Sigmoid colon (tissue), 7 donors: ENCODE measurements around the gene ANXA2R. TPM values are rescaled to one million over a fixed set of nuclear protein-coding genes. Genes with fewer than 3 reads are reported as not detected.
"Not testable (repeated sequence)": the region's sequence is repeated elsewhere in the genome, so short reads cannot be mapped to it uniquely, and the experiment has no call there.

Experiments
- DNase-seq: peaks from one replicate; pipeline ENCODE4 v3.0.0-alpha.2; 2019
- H3K27ac ChIP-seq, 4 donors: fragments of 200-600 bp; sonication (generic); one replicate each; pipeline ENCODE4 v1.5.1; 2016 to 2019; ENCODE audit warnings: mild to moderate bottlenecking in 1 of 4
- H3K27me3 ChIP-seq, 3 donors: fragments of 200-600 bp; sonication (generic); one replicate each; pipeline ENCODE4 v1.5.1; 2019; ENCODE audit warnings: mild to moderate bottlenecking in 1 of 3
- H3K36me3 ChIP-seq, 4 donors: fragments of 200-600 bp; sonication (generic); one replicate each; pipeline ENCODE4 v1.5.1; 2016 to 2019
- H3K4me1 ChIP-seq, 4 donors: fragments of 200-600 bp; sonication (generic); one replicate each; pipeline ENCODE4 v1.5.1; 2017 to 2019
- H3K4me3 ChIP-seq, 4 donors: fragments of 200-600 bp; sonication (generic); one replicate each; pipeline ENCODE4 v1.5.1; 2017 to 2019; ENCODE audit warnings: mild to moderate bottlenecking in 2 of 4, moderate library complexity in 1 of 4
- H3K9me3 ChIP-seq, 4 donors: fragments of 200-600 bp in 3 of 4; sonication (generic) in 3 of 4; one replicate each; pipeline versions ENCODE4 v1.5.1 to v1.6.1; 2013 to 2019
- EP300 ChIP-seq, 4 donors: sonication (generic); formaldehyde crosslinking; IDR thresholded peaks; one replicate each; pipeline ENCODE4 v1.6.1; 2017; ENCODE audit warnings: antibody characterized with exemption in 4 of 4
- POLR2A ChIP-seq, 2 donors: fragments of 450-650 bp; IDR thresholded peaks; one replicate each; pipeline ENCODE4 v1.6.1; 2016; ENCODE audit warnings: antibody characterized with exemption in 2 of 2, mild to moderate bottlenecking in 2 of 2, moderate library complexity in 2 of 2
- POLR2AphosphoS5 ChIP-seq, 4 donors: sonication (generic); formaldehyde crosslinking; IDR thresholded peaks; one replicate each; pipeline ENCODE4 v1.6.1; 2017; ENCODE audit warnings: antibody characterized with exemption in 4 of 4
- WGBS, 2 donors: extraction: QIAGEN DNeasy Blood & Tissue Kit; methylation state at CpG; one replicate each; pipeline ENCODE4 v1.1.7; 2013; 5-methylcytosine and 5-hydroxymethylcytosine counted together
- intact Hi-C: fragments of 100-400 bp; cut with DNase I; formaldehyde crosslinking; loops from one replicate; pipeline ENCODE4 v1.15.1; 2023
- polyA plus RNA-seq, 3 donors: library from polyadenylated mRNA; stranded (reverse); fragments of 200-250 nt; gene quantifications; one replicate each; pipeline ENCODE4 v1.2.3, GENCODE V29; 2013
- total RNA-seq, 4 donors: library from RNA; depleted of rRNA; stranded (reverse); fragments of >200 nt; gene quantifications; one replicate each; pipeline ENCODE4 v1.1.0, GENCODE V29; 2016
- TF ChIP-seq, protein P1 (sequence below), 4 experiments: fragments of 450-650 bp in 3 of 4; fragments of 200-600 bp in 1 of 4; IDR thresholded peaks; one replicate each; pipeline ENCODE4 v1.5.1; 2016 to 2019; ENCODE audit warnings: antibody characterized with exemption in 4 of 4, mild to moderate bottlenecking in 3 of 4, moderate library complexity in 2 of 4
- donor health status: healthy with polysubstance abuse.
- donor health status: Bipolar disorder and iron deficiency.
- donor health status: healthy.

Gene ANXA2R
- total and polyA plus RNA-seq, 7 donors, result 0.69 to 12.4 (median 3.2) TPM

DNA sequence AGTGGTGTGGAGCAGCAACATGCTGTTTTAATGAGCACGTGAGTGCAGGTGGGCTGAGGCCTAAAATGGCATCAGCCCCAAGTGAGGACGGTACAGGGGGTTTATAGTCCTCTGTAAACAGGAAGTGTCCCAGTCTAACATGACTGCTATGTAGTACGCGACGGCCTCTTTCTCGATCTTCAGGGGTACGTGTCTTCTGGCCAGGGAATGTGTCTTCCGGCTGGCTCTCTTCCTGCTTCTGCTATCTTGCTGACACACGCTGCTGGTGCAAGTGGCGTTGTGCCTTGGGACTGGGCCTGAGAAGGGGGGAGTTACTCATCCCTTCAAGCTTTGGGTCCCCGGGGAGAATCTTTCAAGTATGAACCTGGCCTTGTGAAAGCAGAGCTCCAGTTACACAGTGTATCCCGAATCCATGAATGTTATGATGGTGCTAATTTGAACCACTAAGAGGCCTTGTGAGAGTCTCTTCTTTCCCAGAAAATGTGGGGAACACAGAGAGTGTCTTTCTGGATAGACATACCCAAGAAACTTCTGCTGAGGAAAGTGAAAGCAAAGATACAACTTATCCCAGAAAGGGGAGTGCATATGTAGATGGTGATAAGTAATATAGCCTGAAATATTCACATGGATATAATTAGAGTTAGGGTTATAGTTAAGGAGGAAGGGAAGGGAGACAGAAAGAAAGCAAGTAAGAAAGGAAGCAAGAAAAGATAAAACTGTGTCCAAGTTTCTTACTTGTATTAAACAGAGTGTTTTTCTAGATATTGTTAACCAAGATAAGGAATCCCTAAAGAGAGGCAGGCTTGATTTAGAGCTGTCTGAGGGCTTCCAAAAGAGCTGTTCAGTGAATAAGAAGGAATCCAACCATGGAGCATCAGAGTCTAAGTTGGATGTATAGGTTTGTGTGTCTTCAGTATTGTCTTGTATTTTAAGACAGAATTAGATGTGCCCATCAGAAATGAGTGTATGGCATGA lies 35.5 kb upstream of the ANXA2R start:
- intact Hi-C loops, result no loop called here
- H3K27ac ChIP-seq, result no peak overlapping the region
- H3K9me3 ChIP-seq, result no peaks in the 10 kb centered on the region
- no peak for DNase-seq
- H3K36me3 ChIP-seq, result peaks cover 4 to 43% (median 9%) of the 10 kb centered on the region in 4 donors
- 88 to 93% methylated on average over 12 of the region's 12 CpGs for WGBS, 2 donors
- TF ChIP-seq POLR2AphosphoS5 (IDR thresholded peaks at IDR 0.05), result no peak
- TF ChIP-seq, protein P1, sequence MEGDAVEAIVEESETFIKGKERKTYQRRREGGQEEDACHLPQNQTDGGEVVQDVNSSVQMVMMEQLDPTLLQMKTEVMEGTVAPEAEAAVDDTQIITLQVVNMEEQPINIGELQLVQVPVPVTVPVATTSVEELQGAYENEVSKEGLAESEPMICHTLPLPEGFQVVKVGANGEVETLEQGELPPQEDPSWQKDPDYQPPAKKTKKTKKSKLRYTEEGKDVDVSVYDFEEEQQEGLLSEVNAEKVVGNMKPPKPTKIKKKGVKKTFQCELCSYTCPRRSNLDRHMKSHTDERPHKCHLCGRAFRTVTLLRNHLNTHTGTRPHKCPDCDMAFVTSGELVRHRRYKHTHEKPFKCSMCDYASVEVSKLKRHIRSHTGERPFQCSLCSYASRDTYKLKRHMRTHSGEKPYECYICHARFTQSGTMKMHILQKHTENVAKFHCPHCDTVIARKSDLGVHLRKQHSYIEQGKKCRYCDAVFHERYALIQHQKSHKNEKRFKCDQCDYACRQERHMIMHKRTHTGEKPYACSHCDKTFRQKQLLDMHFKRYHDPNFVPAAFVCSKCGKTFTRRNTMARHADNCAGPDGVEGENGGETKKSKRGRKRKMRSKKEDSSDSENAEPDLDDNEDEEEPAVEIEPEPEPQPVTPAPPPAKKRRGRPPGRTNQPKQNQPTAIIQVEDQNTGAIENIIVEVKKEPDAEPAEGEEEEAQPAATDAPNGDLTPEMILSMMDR (IDR thresholded peaks at IDR 0.05), result no peak
- H3K4me1 ChIP-seq, result peaks cover 0 to 3% (median 0%) of the 10 kb centered on the region in 4 donors
- no peak overlapping the region for H3K4me3 ChIP-seq
- no peaks in the 10 kb centered on the region for H3K27me3 ChIP-seq

DNA sequence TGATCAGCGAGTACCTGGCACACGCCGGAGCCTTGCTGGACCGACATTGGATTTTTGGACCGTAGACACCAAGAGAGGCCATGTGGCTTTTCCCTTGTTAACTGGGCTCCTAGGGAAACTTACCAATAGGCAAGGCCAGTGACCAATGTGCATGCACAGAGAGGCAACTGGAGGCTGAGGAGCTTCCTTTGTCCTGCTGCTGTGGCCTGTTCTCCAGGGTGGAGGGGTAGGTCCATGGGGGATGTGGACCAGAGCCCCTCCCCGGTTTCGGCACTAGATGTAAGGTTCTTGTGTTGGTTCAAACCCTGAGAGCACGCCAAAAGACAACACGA lies 34.8 kb upstream of the ANXA2R start:
- 96 to 97% methylated on average over 9 of the region's 9 CpGs for WGBS, 2 donors
- Histone ChIP-seq H3K4me1 (peaks cover 0 to 10% (median 0%) of the 10 kb centered on the region in 4 donors), H3K4me3 (no peak overlapping the region), H3K27ac (no peak overlapping the region), H3K27me3 (no peaks in the 10 kb centered on the region), H3K9me3 (no peaks in the 10 kb centered on the region), H3K36me3 (peaks cover under 1 to 40% (median 10%) of the 10 kb centered on the region in 4 donors)
- no peak for DNase-seq
- TF ChIP-seq POLR2AphosphoS5 (IDR thresholded peaks at IDR 0.05), result no peak
- TF ChIP-seq, protein P1 (IDR thresholded peaks at IDR 0.05), result no peak
- TF ChIP-seq POLR2A (IDR thresholded peaks at IDR 0.05), result no peak
- TF ChIP-seq EP300 (IDR thresholded peaks at IDR 0.05), result no peak
- intact Hi-C loops, result no loop called here

DNA sequence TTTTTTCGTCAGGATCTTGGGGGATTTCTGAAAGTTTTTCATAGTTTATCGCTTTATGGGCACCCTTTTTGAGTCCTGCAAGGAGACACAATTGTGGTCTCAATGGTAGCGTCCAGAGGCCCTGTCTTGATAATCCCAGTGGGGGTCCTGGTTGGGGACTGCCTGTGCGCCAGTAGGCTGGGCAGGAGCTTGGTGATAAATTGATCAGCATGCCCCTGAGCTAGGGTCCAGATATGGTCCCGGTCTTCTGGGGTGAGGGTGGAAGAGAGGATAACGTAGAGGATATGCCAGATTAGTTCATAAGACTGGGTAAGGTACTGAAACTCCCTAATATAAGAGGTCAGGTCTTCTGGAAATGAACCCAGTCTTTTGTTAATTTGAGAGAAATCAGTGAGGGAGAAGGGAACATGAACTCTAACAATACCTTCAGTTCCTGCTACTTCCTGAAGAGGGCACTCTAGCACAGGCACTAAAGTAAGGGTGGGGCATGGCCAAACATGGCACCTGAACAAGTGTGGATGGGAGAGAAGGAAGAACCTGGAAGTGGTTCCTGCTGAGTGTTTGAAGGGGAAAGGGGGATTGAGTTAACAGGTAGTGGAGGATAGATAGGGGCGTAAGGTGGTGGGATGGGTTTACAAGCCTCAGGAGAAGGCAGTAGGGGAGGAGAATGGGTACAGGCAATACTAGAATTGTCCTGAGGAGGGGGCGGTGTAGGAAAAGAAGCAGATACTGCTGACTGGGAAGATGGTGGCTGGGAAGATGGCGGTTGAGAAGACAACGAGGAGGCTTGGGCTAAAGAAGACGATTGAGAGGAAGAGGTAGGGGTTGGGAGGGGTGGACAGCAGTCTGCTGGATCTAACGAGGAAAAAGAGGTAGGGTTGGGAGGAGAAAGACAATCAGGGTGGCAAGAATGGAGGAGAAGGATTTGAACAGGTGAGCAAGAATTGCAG lies 33.8 kb upstream of the ANXA2R start:
- no peak for TF ChIP-seq POLR2A (IDR thresholded peaks at IDR 0.05)
- TF ChIP-seq, protein P1 (IDR thresholded peaks at IDR 0.05), result peak in 2 of 4 experiments; percentile 37
- Histone ChIP-seq H3K27me3 (no peaks in the 10 kb centered on the region), H3K36me3 (peaks cover 0 to 41% (median 10%) of the 10 kb centered on the region in 4 donors), H3K4me3 (no peak overlapping the region), H3K9me3 (no peaks in the 10 kb centered on the region), H3K27ac (no peak overlapping the region), H3K4me1 (peaks cover 0 to 20% (median 7%) of the 10 kb centered on the region in 4 donors)
- WGBS, 2 donors, result 91 to 96% methylated on average over 12 of the region's 12 CpGs
- intact Hi-C loops, result no loop called here
- DNase-seq, result no peak

DNA sequence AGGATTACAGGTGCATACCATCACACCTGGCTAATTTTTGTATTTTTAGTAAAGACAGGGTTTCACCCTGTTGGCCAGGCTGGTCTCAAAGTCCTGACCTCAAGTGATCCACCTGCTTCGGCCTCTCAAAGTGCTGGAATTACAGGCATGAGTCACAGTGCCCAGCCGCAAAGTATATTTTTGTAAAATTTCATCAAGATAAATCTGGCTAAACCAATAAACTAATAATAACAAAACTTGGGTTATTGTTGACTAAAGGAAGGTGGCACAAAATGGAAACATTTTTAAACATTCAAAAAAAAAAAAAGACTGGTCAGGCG lies 29.2 kb upstream of the ANXA2R start:
- Histone ChIP-seq H3K4me1 (peaks cover 0 to 35% (median 23%) of the 10 kb centered on the region in 4 donors), H3K36me3 (peaks cover 0 to 21% (median 10%) of the 10 kb centered on the region in 4 donors), H3K4me3 (peak overlapping the region in 1 of 4 donors; percentile 74)
- 93% methylated on average over 3 of the region's 3 CpGs for WGBS, 2 donors
- H3K9me3 ChIP-seq, H3K27ac ChIP-seq, DNase-seq, H3K27me3 ChIP-seq: not testable (repeated sequence)
- intact Hi-C loops, result loop anchor here (5.0 kb wide), 4 partner anchors 38 to 413 kb away; partner anchors contain the start of genes HMGCS1, NIM1K and TMEM267

DNA sequence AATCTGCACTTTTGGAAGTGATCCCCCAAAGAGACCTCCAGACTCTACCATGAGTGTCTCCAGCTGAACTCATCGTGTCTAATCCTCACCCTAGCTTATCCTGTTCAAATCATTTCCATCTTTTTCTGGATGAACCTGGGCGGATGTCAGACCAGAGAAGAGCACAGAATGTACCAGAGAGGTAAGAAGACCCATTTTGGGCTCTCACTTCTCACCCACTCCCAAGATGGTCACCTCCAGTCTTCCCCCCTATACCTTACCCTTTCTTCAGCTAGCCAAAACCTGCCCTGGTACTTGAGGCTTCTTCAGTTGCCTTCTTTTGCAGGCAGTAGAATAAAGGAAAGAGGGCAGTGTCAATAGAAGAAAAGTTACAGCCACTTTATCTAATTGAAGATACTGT lies 27.9 kb upstream of the ANXA2R start:
- DNase-seq, result no peak
- intact Hi-C loops, result loop anchor here (5.0 kb wide), 4 partner anchors 39 to 414 kb away; partner anchors contain the start of genes HMGCS1, NIM1K and TMEM267
- Histone ChIP-seq H3K27ac (peak overlapping the region; percentile 94 to 100 (median 98)), H3K4me3 (peak overlapping the region; percentile 65 to 91 (median 80)), H3K27me3 (no peaks in the 10 kb centered on the region), H3K9me3 (no peaks in the 10 kb centered on the region), H3K4me1 (peaks cover 0 to 38% (median 25%) of the 10 kb centered on the region in 4 donors), H3K36me3 (peaks cover 0 to 21% (median 10%) of the 10 kb centered on the region in 4 donors)
- WGBS, 2 donors, result 75 to 87% methylated on average over 2 of the region's 2 CpGs
- TF ChIP-seq POLR2A (IDR thresholded peaks at IDR 0.05) (no peak), EP300 (IDR thresholded peaks at IDR 0.05) (no peak), POLR2AphosphoS5 (IDR thresholded peaks at IDR 0.05) (no peak)
- TF ChIP-seq, protein P1 (IDR thresholded peaks at IDR 0.05), result no peak
